GM13976 (cell line): ENCODE results near the gene STK39.

Source experiments
- DNase-seq: peaks from one replicate; pipeline ENCODE4 v3.0.0; 2012; ENCODE audit warnings: low spot score
- in situ Hi-C: fragments of 300-500 bp; cut with MboI; formaldehyde crosslinking; loops from one replicate; pipeline ENCODE4 v1.12.0; 2022; ENCODE audit warnings: low sequenced_read_pairs, mixed read lengths, inconsistent platforms; ENCODE audit not compliant: unreplicated experiment
- TF ChIP-seq, protein P1 (sequence below): IDR thresholded peaks from 2 replicates; pipeline ENCODE4 v1.5.1; 2012; ENCODE audit warnings: borderline replicate concordance, mild to moderate bottlenecking; ENCODE audit not compliant: insufficient read depth; ENCODE audit errors: extremely low read depth, missing control alignments, control extremely low read depth

Gene STK39

DNA sequence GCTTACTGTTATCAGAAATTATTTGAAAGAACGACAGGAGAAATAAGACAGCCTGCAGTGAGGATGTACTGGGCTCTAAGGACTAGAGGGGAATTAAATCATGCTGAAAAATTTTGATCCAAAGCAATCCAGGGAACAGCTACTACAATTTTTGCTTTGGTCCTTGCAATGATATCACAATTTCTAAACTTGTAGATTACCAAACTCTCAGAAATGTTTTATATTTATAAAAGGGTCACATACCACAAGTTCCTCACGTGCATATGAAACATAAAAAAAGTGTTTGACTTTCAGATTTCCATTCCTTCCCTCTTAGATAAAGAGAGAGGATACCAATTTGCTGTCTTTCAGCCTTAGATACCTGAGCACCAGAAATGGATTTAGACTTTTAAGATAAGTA, 261.2 kb downstream of the STK39 start:
- no peak for DNase-seq
- TF ChIP-seq, protein P1, sequence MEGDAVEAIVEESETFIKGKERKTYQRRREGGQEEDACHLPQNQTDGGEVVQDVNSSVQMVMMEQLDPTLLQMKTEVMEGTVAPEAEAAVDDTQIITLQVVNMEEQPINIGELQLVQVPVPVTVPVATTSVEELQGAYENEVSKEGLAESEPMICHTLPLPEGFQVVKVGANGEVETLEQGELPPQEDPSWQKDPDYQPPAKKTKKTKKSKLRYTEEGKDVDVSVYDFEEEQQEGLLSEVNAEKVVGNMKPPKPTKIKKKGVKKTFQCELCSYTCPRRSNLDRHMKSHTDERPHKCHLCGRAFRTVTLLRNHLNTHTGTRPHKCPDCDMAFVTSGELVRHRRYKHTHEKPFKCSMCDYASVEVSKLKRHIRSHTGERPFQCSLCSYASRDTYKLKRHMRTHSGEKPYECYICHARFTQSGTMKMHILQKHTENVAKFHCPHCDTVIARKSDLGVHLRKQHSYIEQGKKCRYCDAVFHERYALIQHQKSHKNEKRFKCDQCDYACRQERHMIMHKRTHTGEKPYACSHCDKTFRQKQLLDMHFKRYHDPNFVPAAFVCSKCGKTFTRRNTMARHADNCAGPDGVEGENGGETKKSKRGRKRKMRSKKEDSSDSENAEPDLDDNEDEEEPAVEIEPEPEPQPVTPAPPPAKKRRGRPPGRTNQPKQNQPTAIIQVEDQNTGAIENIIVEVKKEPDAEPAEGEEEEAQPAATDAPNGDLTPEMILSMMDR = no peak

DNA sequence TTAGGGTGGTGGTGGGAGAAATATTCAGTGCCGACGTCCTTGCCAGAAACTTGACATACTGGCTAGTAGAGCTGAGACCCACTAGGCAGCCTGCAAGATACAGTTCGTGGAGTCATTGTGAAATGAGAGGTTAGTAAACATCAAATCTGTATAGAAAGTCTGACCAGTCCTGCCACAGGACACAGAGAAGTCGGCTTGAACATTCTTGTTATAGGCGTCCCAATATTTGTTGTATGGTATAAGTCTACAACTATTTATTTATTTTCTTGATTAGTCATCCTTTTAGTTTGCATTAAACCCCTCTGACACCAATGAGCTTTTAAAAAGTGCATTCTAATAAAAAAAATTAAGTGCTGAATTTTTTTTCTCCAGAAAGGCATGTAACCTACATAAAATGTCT, 265.4 kb downstream of the STK39 start:
- TF ChIP-seq, protein P1 = no peak
- DNase-seq = no peak
- in situ Hi-C loops = no loop called here

More for the DNA sequence above, 261.2 kb downstream of the STK39 start:
- in situ Hi-C loops = no loop called here

DNA sequence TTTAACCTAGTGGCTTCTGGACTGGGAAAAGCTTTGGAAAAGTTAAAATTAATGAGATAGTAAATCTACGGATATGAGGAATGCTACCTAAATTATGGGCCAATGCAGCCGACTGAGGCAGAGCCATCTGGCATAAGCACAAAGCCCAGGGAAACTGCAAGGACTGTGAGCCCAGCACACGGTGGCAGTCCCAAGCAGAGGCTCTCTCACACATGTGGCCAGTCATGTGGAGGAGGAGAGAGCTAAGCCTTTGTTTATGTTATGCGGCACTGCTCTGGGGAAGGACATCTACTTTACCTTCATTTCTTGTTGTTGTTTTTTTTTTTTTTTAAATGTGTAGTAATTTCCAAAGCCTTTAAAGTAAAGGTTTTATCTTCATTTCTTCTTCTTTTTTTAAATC, 267.0 kb downstream of the STK39 start:
- in situ Hi-C loops = no loop called here
- TF ChIP-seq, protein P1 = no peak
- no peak for DNase-seq

DNA sequence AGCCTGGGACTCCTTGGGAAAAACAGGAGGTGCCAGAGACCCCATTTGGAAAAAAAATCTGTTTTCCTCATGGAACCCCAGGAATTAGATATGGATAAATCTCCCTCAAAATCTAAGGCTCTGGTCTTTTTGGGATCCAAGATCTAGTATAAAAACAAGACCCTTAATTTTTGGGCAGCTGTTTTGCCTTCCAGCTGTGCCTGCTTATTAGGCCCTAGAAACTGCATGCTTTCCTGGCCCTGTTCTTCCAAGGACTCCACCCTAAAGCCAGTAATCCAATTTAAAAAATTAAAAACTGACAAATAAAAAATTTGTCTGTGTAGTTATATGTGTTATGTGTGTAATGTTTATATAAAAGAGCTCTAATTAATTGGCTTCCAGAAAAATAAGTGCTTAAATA, 274.6 kb downstream of the STK39 start:
- TF ChIP-seq, protein P1 = no peak
- in situ Hi-C loops = no loop called here
- no peak for DNase-seq

DNA sequence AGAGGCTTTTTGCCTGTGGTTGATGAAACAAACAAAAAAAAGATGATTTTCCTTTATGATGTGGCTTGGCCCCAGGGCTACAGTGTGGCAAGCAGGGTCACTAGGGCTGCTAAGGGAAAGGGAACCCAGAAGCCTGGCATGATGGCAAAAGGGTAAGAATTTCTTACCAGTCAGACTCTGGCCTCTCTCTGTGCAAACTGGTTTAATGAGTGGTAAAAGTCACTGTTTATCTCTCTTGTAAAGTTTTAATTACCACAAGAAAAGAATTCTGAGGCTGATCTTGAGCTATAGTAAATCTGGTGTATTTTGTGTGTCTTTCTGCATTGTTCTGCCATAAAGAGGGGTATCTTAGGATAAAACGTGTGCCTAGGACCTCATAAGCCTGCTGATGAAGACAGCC, 275.4 kb downstream of the STK39 start:
- in situ Hi-C loops = no loop called here
- TF ChIP-seq, protein P1 = no peak
- no peak for DNase-seq

DNA sequence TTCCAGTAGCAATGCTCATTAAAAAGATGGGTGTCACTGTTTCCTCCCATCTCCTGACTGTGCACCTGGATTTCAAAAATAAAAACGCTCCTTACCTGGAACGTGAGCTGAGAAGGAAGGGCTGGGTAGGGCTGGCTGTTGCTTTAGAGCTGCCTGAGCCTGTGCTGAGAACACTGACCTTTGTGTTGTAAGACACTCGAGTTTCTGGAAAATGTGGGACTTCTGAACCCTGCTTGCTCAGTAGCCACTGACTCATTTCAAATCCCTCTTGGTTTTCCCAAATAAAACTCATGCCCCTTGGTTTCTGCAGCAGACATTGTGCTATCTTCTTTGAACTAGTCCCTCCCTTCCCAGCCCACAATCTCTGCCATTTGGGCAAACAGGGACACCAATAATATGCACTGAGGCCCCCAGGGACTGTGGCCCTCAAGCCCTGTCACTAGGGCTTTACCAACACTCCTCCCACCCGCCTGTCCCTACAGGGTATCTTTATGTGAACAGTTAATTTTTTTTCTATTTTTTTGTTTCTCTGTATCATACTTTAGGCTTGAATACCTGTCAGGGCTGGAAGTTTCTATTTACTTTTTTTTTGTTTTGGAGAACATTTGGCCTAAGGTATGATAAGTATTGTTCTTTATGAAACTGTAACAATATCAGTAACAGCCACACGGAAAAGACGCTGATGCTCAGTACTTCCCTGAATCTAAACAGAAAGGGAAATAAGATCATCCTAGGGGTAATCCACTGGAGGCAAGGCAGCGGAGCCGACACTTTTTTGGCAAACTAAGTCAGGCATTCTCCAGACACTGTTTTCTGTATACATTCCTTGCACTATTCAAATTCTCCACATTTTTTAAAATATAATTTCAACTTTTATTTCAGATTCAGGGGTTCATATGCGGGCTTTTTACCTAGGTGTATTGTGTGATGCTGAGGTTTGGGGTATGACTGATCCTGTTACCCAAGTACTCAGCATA, 280.2 kb downstream of the STK39 start:
- in situ Hi-C loops = loop anchor here (10.0 kb wide), 1 partner anchor 148 kb away; no protein-coding TSS in a partner anchor
- TF ChIP-seq, protein P1 = no peak
- DNase-seq = no peak
